ENCODE results near the gene SUN1.

DNA sequence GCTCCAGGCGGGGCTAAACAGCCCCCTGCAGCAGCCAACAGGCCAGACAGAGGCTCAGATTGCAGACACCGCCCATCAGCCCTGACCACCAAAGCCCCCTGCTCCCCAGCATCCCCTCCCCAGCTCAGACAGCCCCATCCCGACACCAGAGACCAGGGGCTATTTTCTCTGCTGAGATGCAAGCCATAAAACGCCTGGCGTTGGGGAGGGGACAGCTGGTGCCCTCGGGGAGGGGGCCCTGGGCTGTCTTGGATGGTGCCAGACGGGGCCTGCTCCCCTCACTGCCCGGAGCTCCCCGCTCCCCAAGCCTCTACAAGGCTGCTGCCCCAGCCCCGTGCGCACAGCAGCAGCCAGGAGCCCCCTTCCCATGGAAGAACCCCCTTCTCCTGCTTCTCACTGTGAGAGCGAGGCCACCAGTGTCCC is 75.9 kb downstream of the SUN1 start:
- TF ChIP-seq, protein P1, sequence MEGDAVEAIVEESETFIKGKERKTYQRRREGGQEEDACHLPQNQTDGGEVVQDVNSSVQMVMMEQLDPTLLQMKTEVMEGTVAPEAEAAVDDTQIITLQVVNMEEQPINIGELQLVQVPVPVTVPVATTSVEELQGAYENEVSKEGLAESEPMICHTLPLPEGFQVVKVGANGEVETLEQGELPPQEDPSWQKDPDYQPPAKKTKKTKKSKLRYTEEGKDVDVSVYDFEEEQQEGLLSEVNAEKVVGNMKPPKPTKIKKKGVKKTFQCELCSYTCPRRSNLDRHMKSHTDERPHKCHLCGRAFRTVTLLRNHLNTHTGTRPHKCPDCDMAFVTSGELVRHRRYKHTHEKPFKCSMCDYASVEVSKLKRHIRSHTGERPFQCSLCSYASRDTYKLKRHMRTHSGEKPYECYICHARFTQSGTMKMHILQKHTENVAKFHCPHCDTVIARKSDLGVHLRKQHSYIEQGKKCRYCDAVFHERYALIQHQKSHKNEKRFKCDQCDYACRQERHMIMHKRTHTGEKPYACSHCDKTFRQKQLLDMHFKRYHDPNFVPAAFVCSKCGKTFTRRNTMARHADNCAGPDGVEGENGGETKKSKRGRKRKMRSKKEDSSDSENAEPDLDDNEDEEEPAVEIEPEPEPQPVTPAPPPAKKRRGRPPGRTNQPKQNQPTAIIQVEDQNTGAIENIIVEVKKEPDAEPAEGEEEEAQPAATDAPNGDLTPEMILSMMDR (IDR thresholded peaks at IDR 0.05), result no peak
- no peak for TF ChIP-seq POLR2A (IDR thresholded peaks at IDR 0.05)
